ENCODE data around the gene PLA2G12A.

PLA2G12A gene

GRCh38 chr4:109755656-109756055 lies 25.8 kb upstream of the PLA2G12A start:
- no peaks in the 10 kb centered on the region for H3K4me1 ChIP-seq
- H3K4me3 ChIP-seq (ENCODE audit: low read depth, low read length), result no peak overlapping the region
- H3K79me2 ChIP-seq, result no peaks in the 10 kb centered on the region
- no peak overlapping the region for H3K9ac ChIP-seq
- no peaks in the 10 kb centered on the region for H3K9me3 ChIP-seq (ENCODE audit: control insufficient read depth, low read length)
- H3K27ac ChIP-seq, result no peak overlapping the region
- no peak overlapping the region for H2AFZ ChIP-seq
- H3K4me2 ChIP-seq (ENCODE audit: low read length), result no peak overlapping the region
- TF ChIP-seq CTCF (IDR thresholded peaks at IDR 0.05), result no peak
- no peaks in the 10 kb centered on the region for H3K27me3 ChIP-seq (ENCODE audit: control insufficient read depth, insufficient read depth, low read length)
- no peaks in the 10 kb centered on the region for H3K36me3 ChIP-seq (ENCODE audit: control insufficient read depth, insufficient read depth, low read length)

GRCh38 chr4:109754093-109754857 lies 24.4 kb upstream of the PLA2G12A start:
- Histone ChIP-seq H3K4me3 (ENCODE audit: low read depth, low read length) (no peak overlapping the region), H3K27me3 (ENCODE audit: control insufficient read depth, insufficient read depth, low read length) (no peaks in the 10 kb centered on the region), H3K4me2 (ENCODE audit: low read length) (no peak overlapping the region), H3K4me1 (no peaks in the 10 kb centered on the region), H3K9me3 (ENCODE audit: control insufficient read depth, low read length) (no peaks in the 10 kb centered on the region), H2AFZ (no peak overlapping the region), H3K9ac (no peak overlapping the region), H3K36me3 (ENCODE audit: control insufficient read depth, insufficient read depth, low read length) (no peaks in the 10 kb centered on the region), H3K27ac (no peak overlapping the region), H3K79me2 (no peaks in the 10 kb centered on the region)
- TF ChIP-seq CTCF (IDR thresholded peaks at IDR 0.05), result no peak

- no peak for TF ChIP-seq CTCF (IDR thresholded peaks at IDR 0.05)
- Histone ChIP-seq H3K9ac (no peak overlapping the region), H3K9me3 (ENCODE audit: control insufficient read depth, low read length) (no peaks in the 10 kb centered on the region), H3K4me1 (no peaks in the 10 kb centered on the region), H3K4me3 (ENCODE audit: low read depth, low read length) (no peak overlapping the region), H3K4me2 (ENCODE audit: low read length) (no peak overlapping the region), H3K36me3 (ENCODE audit: control insufficient read depth, insufficient read depth, low read length) (no peaks in the 10 kb centered on the region), H2AFZ (no peak overlapping the region), H3K27ac (no peak overlapping the region), H3K79me2 (no peaks in the 10 kb centered on the region), H3K27me3 (ENCODE audit: control insufficient read depth, insufficient read depth, low read length) (no peaks in the 10 kb centered on the region)
These were observed 22.7 kb upstream of the PLA2G12A start for GRCh38 chr4:109752525-109752924.

GRCh38 chr4:109751852-109752251 lies 22.0 kb upstream of the PLA2G12A start:
- Histone ChIP-seq H3K9me3 (ENCODE audit: control insufficient read depth, low read length) (no peaks in the 10 kb centered on the region), H3K4me1 (no peaks in the 10 kb centered on the region), H3K27me3 (ENCODE audit: control insufficient read depth, insufficient read depth, low read length) (no peaks in the 10 kb centered on the region), H3K36me3 (ENCODE audit: control insufficient read depth, insufficient read depth, low read length) (no peaks in the 10 kb centered on the region), H3K4me3 (ENCODE audit: low read depth, low read length) (no peak overlapping the region), H3K4me2 (ENCODE audit: low read length) (no peak overlapping the region), H3K9ac (no peak overlapping the region), H3K27ac (no peak overlapping the region), H2AFZ (no peak overlapping the region), H3K79me2 (no peaks in the 10 kb centered on the region)
- TF ChIP-seq CTCF (IDR thresholded peaks at IDR 0.05), result no peak

GRCh38 chr4:109750652-109751244 lies 20.9 kb upstream of the PLA2G12A start:
- H3K4me1 ChIP-seq, result no peaks in the 10 kb centered on the region
- no peak overlapping the region for H3K4me3 ChIP-seq (ENCODE audit: low read depth, low read length)
- no peaks in the 10 kb centered on the region for H3K79me2 ChIP-seq
- no peaks in the 10 kb centered on the region for H3K9me3 ChIP-seq (ENCODE audit: control insufficient read depth, low read length)
- no peak for TF ChIP-seq CTCF (IDR thresholded peaks at IDR 0.05)
- H3K27ac ChIP-seq, result no peak overlapping the region
- H3K4me2 ChIP-seq (ENCODE audit: low read length), result no peak overlapping the region
- no peak overlapping the region for H3K9ac ChIP-seq
- H3K36me3 ChIP-seq (ENCODE audit: control insufficient read depth, insufficient read depth, low read length), result no peaks in the 10 kb centered on the region
- no peak overlapping the region for H2AFZ ChIP-seq
- no peaks in the 10 kb centered on the region for H3K27me3 ChIP-seq (ENCODE audit: control insufficient read depth, insufficient read depth, low read length)

Measured in parathyroid adenoma (tissue), 2 donors.